ENCODE results near the gene ARHGAP9. TPM values are rescaled to one million over a fixed set of nuclear protein-coding genes. Genes with fewer than 3 reads are reported as not detected.

ARHGAP9 gene
- total and polyA plus RNA-seq, 2 of the 4 experiments (the other 2 are of a cell fraction): 0.18 to 0.79 TPM

- no TSS peak for BruUV-seq (replicated peaks)
- in situ Hi-C loops (cut with MboI; ENCODE audit: low sequenced_read_pairs): no loop called here
Observed at GRCh38 chr12:57527184-57527583, 47.5 kb upstream of the ARHGAP9 start.

More at GRCh38 chr12:57527184-57527583, 47.5 kb upstream of the ARHGAP9 start:
- no peaks in the 10 kb centered on the region for H3K9me3 ChIP-seq (ENCODE audit: control insufficient read depth, insufficient read depth, low read length)
- peaks cover 11% of the 10 kb centered on the region for H3K9me1 ChIP-seq (ENCODE audit: insufficient read depth, low read length)
- TF ChIP-seq USF2 (IDR thresholded peaks at IDR 0.05; ENCODE audit: low read depth, low read length) (no peak), POLR2A (IDR thresholded peaks at IDR 0.05; ENCODE audit: low read depth, low read length) (no peak)
- TF ChIP-seq, protein P1, sequence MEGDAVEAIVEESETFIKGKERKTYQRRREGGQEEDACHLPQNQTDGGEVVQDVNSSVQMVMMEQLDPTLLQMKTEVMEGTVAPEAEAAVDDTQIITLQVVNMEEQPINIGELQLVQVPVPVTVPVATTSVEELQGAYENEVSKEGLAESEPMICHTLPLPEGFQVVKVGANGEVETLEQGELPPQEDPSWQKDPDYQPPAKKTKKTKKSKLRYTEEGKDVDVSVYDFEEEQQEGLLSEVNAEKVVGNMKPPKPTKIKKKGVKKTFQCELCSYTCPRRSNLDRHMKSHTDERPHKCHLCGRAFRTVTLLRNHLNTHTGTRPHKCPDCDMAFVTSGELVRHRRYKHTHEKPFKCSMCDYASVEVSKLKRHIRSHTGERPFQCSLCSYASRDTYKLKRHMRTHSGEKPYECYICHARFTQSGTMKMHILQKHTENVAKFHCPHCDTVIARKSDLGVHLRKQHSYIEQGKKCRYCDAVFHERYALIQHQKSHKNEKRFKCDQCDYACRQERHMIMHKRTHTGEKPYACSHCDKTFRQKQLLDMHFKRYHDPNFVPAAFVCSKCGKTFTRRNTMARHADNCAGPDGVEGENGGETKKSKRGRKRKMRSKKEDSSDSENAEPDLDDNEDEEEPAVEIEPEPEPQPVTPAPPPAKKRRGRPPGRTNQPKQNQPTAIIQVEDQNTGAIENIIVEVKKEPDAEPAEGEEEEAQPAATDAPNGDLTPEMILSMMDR (conservative IDR thresholded peaks at IDR 0.05; ENCODE audit: low read depth, low read length): no peak
- dilution Hi-C loops (cut with HindIII; ENCODE audit: low sequenced_read_pairs, unreplicated experiment) (no loop called here), intact Hi-C loops (cut with micrococcal nuclease) (no loop called here)
- H3K23ac ChIP-seq (ENCODE audit: low read depth, low read length): no peak overlapping the region
- no peak overlapping the region for H2BK5ac ChIP-seq (ENCODE audit: low read depth, low read length, poor library complexity, severe bottlenecking)
- DNase-seq (no peak), ATAC-seq (ENCODE audit: low read depth) (no peak)
- no CpG with 5 or more reads among the region's 5 CpGs for WGBS, 2 experiments (ENCODE audit: extremely low coverage in 2 of 2, insufficient read length in 1 of 2)
- no peak overlapping the region for H3K56ac ChIP-seq (ENCODE audit: extremely low read depth, insufficient read depth, low read length)
- H2AFZ ChIP-seq (replicated peaks; ENCODE audit: low read length, poor library complexity): no peak overlapping the region
- H3K27me3 ChIP-seq (ENCODE audit: control insufficient read depth, insufficient read depth, low read length): no peaks in the 10 kb centered on the region
- no peak overlapping the region for H4K91ac ChIP-seq (ENCODE audit: insufficient read depth, low read depth, low read length)
- no peak overlapping the region for H3K18ac ChIP-seq (ENCODE audit: low read depth, low read length)
- H4K8ac ChIP-seq (ENCODE audit: low read depth in 2 of 2, low read length in 2 of 2): no peak overlapping the region
- H3K36me3 ChIP-seq (ENCODE audit: control insufficient read depth, insufficient read depth, low read length): peaks cover 67% of the 10 kb centered on the region
- H2BK120ac ChIP-seq (ENCODE audit: low read depth, low read length): no peak overlapping the region
- H2BK20ac ChIP-seq (ENCODE audit: low read depth, low read length): no peak overlapping the region
- no peak overlapping the region for H3K27ac ChIP-seq (ENCODE audit: insufficient read depth, low read length)
- ChIA-PET CTCF (no interaction called here), POLR2A (ENCODE audit: unreplicated experiment) (no interaction called here)
- H2AK9ac ChIP-seq (replicated peaks; ENCODE audit: low read depth, low read length, poor library complexity): no peak overlapping the region
- H4K5ac ChIP-seq (ENCODE audit: low read depth, low read length): no peak overlapping the region
- no peak overlapping the region for H2BK15ac ChIP-seq (ENCODE audit: low read depth, low read length)
- H3K4me1 ChIP-seq (ENCODE audit: control insufficient read depth, insufficient read depth, low read length): peaks cover 10% of the 10 kb centered on the region
- H2AK5ac ChIP-seq (ENCODE audit: low read depth, low read length): no peak overlapping the region
- peaks cover 26% of the 10 kb centered on the region for H4K20me1 ChIP-seq (ENCODE audit: insufficient read depth, low read length)
- peaks cover 17 to 60% of the 10 kb centered on the region in 2 experiments for H3K79me1 ChIP-seq (ENCODE audit: low read depth in 1 of 2, low read length in 2 of 2)
- no peak overlapping the region for H3K4me3 ChIP-seq (ENCODE audit: insufficient read depth, low read depth, low read length)
- no peak overlapping the region for H3K14ac ChIP-seq (replicated peaks; ENCODE audit: low read depth, low read length)
- H3K9ac ChIP-seq (ENCODE audit: low read depth, low read length): no peak overlapping the region
- H3K4me2 ChIP-seq (ENCODE audit: low read depth, low read length): no peak overlapping the region
- no peak overlapping the region for H3K4ac ChIP-seq (ENCODE audit: low read depth, low read length)
